ENCODE data around the gene BICDL1. TPM values are rescaled to one million over a fixed set of nuclear protein-coding genes. Genes with fewer than 3 reads are reported as not detected.

Gene BICDL1
- total and polyA plus RNA-seq, 2 donors (not counting 1 experiment from before 2014, with no cell fraction given): not detected

GRCh38 chr12:119998471-119999245 lies 9.6 kb downstream of the BICDL1 start:
- Histone ChIP-seq H3K4me3 (replicated peaks in 1 of 4; ENCODE audit: control extremely low read depth in 1 of 4, insufficient read depth in 1 of 4, low read depth in 3 of 4, low read length in 4 of 4) (no peak overlapping the region), H3K79me2 (ENCODE audit: control insufficient read depth, insufficient read depth, low read length) (no peaks in the 10 kb centered on the region), H3K4me2 (ENCODE audit: extremely low read depth, insufficient read depth, low read length) (no peak overlapping the region), H3K27me3 (ENCODE audit: control insufficient read depth, insufficient read depth, low read length) (no peaks in the 10 kb centered on the region), H3K9ac (ENCODE audit: insufficient read depth, low read length) (no peak overlapping the region), H2AFZ (ENCODE audit: low read length) (no peak overlapping the region), H3K27ac (ENCODE audit: insufficient read depth, low read length) (no peak overlapping the region), H4K20me1 (ENCODE audit: control insufficient read depth, extremely low read depth, insufficient read depth, low read length) (no peaks in the 10 kb centered on the region), H3K9me3 (ENCODE audit: control insufficient read depth, insufficient read depth, low read depth, low read length) (no peaks in the 10 kb centered on the region), H3K4me1 (ENCODE audit: control insufficient read depth, extremely low read depth, insufficient read depth, low read length) (no peaks in the 10 kb centered on the region), H3K36me3 (ENCODE audit: control insufficient read depth, insufficient read depth, low read length) (no peaks in the 10 kb centered on the region)
- no peak for DNase-seq (ENCODE audit: low read depth in 2 of 2)
- TF ChIP-seq EZH2 (IDR thresholded peaks at IDR 0.05; ENCODE audit: low read length, missing control alignments) (no peak), CTCF (conservative IDR thresholded peaks at IDR 0.05 in 1 of 2, IDR thresholded peaks at IDR 0.05 in 1 of 2; ENCODE audit: low read depth in 1 of 2, low read length in 2 of 2) (no peak)

- DNase-seq (ENCODE audit: low read depth in 2 of 2): no peak
- no peak overlapping the region for H3K9ac ChIP-seq (ENCODE audit: insufficient read depth, low read length)
- no peaks in the 10 kb centered on the region for H3K27me3 ChIP-seq (ENCODE audit: control insufficient read depth, insufficient read depth, low read length)
- H3K36me3 ChIP-seq (ENCODE audit: control insufficient read depth, insufficient read depth, low read length): no peaks in the 10 kb centered on the region
- H3K9me3 ChIP-seq (ENCODE audit: control insufficient read depth, insufficient read depth, low read depth, low read length): no peaks in the 10 kb centered on the region
- H3K27ac ChIP-seq (ENCODE audit: insufficient read depth, low read length): no peak overlapping the region
- TF ChIP-seq EZH2 (IDR thresholded peaks at IDR 0.05; ENCODE audit: low read length, missing control alignments): no peak
- TF ChIP-seq CTCF (conservative IDR thresholded peaks at IDR 0.05 in 1 of 2, IDR thresholded peaks at IDR 0.05 in 1 of 2; ENCODE audit: low read depth in 1 of 2, low read length in 2 of 2): no peak
- H4K20me1 ChIP-seq (ENCODE audit: control insufficient read depth, extremely low read depth, insufficient read depth, low read length): no peaks in the 10 kb centered on the region
- no peaks in the 10 kb centered on the region for H3K79me2 ChIP-seq (ENCODE audit: control insufficient read depth, insufficient read depth, low read length)
- H3K4me3 ChIP-seq (replicated peaks in 1 of 4; ENCODE audit: control extremely low read depth in 1 of 4, insufficient read depth in 1 of 4, low read depth in 3 of 4, low read length in 4 of 4): no peak overlapping the region
- no peak overlapping the region for H2AFZ ChIP-seq (ENCODE audit: low read length)
- H3K4me2 ChIP-seq (ENCODE audit: extremely low read depth, insufficient read depth, low read length): no peak overlapping the region
- H3K4me1 ChIP-seq (ENCODE audit: control insufficient read depth, extremely low read depth, insufficient read depth, low read length): no peaks in the 10 kb centered on the region
These were observed 11.5 kb downstream of the BICDL1 start for GRCh38 chr12:120000556-120000955.

- H3K27me3 ChIP-seq (ENCODE audit: control insufficient read depth, insufficient read depth, low read length): no peaks in the 10 kb centered on the region
- peak in 1 of 2 donors; percentile 2 for DNase-seq (ENCODE audit: low read depth in 2 of 2)
- H3K27ac ChIP-seq (ENCODE audit: insufficient read depth, low read length): no peak overlapping the region
- no peaks in the 10 kb centered on the region for H3K79me2 ChIP-seq (ENCODE audit: control insufficient read depth, insufficient read depth, low read length)
- H3K4me1 ChIP-seq (ENCODE audit: control insufficient read depth, extremely low read depth, insufficient read depth, low read length): no peaks in the 10 kb centered on the region
- no peaks in the 10 kb centered on the region for H3K36me3 ChIP-seq (ENCODE audit: control insufficient read depth, insufficient read depth, low read length)
- no peak for TF ChIP-seq EZH2 (IDR thresholded peaks at IDR 0.05; ENCODE audit: low read length, missing control alignments)
- no peak for TF ChIP-seq CTCF (conservative IDR thresholded peaks at IDR 0.05 in 1 of 2, IDR thresholded peaks at IDR 0.05 in 1 of 2; ENCODE audit: low read depth in 1 of 2, low read length in 2 of 2)
- no peak overlapping the region for H3K4me3 ChIP-seq (replicated peaks in 1 of 4; ENCODE audit: control extremely low read depth in 1 of 4, insufficient read depth in 1 of 4, low read depth in 3 of 4, low read length in 4 of 4)
- no peak overlapping the region for H3K9ac ChIP-seq (ENCODE audit: insufficient read depth, low read length)
- H3K4me2 ChIP-seq (ENCODE audit: extremely low read depth, insufficient read depth, low read length): no peak overlapping the region
- H3K9me3 ChIP-seq (ENCODE audit: control insufficient read depth, insufficient read depth, low read depth, low read length): no peaks in the 10 kb centered on the region
- H2AFZ ChIP-seq (ENCODE audit: low read length): no peak overlapping the region
- no peaks in the 10 kb centered on the region for H4K20me1 ChIP-seq (ENCODE audit: control insufficient read depth, extremely low read depth, insufficient read depth, low read length)
These were observed 17.4 kb downstream of the BICDL1 start for GRCh38 chr12:120006258-120006975.
